HCT116 (cell line): ENCODE data around the gene FAM118A. TPM values are rescaled to one million over a fixed set of nuclear protein-coding genes. Genes with fewer than 3 reads are reported as not detected.

Experiments used
- ATAC-seq: fragments of 200-7000 bp; cut with Tn5 transposase; 2 replicates; pipeline ENCODE4 v1.9.1; 2020; ENCODE audit warnings: mild to moderate bottlenecking, moderate library complexity
- BruUV-seq: library from RNA; stranded (reverse); fragments of 400-500 nt; replicated peaks from 2 replicates; lab custom pipeline; 2021; lab: Mats Ljungman, UMichigan
- CTCF ChIA-PET: fragments of 300-600 bp; sonication (Branson Sonifier 250); formaldehyde crosslinking; loops from one replicate; lab custom pipeline; 2021; ENCODE audit warnings: antibody characterized with exemption; lab: Charles Lee
- POLR2A ChIA-PET: fragments of 300-600, 350-600 bp; sonication (Branson Sonifier 250); formaldehyde crosslinking; loops from one replicate; lab custom pipeline; 2021; ENCODE audit warnings: antibody characterized with exemption; lab: Charles Lee
- RAD21 ChIA-PET, 2 experiments: fragments of 300-600 bp; sonication (Branson Sonifier 250); formaldehyde crosslinking; loops; one replicate each; lab custom pipeline; 2023; ENCODE audit warnings: low total read pairs in 2 of 2; ENCODE audit not compliant: uncharacterized antibody in 2 of 2, unreplicated experiment in 2 of 2, low non-redundant PET in 1 of 2; lab: Charles Lee
- DNase-seq: peaks from one replicate; pipeline ENCODE4 v3.0.0-alpha.2; 2010; ENCODE audit warnings: low read depth, low spot score
- H2AFZ ChIP-seq: fragments of 200-600 bp; shearing (Covaris generic), sonication (generic); 2 replicates; pipeline ENCODE4 v1.6.1; 2017; ENCODE audit warnings: low read depth, mixed run types, mixed read lengths, antibody characterized with exemption, low read length; ENCODE audit not compliant: poor library complexity, severe bottlenecking
- H3K27ac ChIP-seq: 2 replicates; pipeline ENCODE4 v1.5.1; 2012; ENCODE audit warnings: low read depth, low read length
- H3K27me3 ChIP-seq: fragments of 200-600 bp; sonication (generic); 2 replicates; pipeline ENCODE4 v1.6.1; 2016; ENCODE audit warnings: mixed run types, low read length, mixed read lengths; ENCODE audit not compliant: insufficient read depth
- H3K36me3 ChIP-seq, 2 experiments: fragments of 200-500 bp in 1 of 2; fragments of 200-600 bp in 1 of 2; sonication (Bioruptor generic) in 1 of 2; sonication (generic) in 1 of 2; 2 replicates each; pipeline versions ENCODE4 v1.5.1 to v1.6.1; 2014 to 2016; ENCODE audit warnings: low read length in 2 of 2, inconsistent platforms in 1 of 2, mixed read lengths in 1 of 2, mixed run types in 1 of 2; ENCODE audit not compliant: insufficient read depth in 2 of 2, control insufficient read depth in 1 of 2
- H3K4me1 ChIP-seq, 2 experiments: fragments of 200-600 bp in 1 of 2; sonication (generic) in 1 of 2; 2 replicates each; pipeline versions ENCODE4 v1.5.1 to v1.6.1; 2012 to 2017; ENCODE audit warnings: low read length in 2 of 2, inconsistent platforms in 1 of 2, mild to moderate bottlenecking in 1 of 2, mixed read lengths in 1 of 2, mixed run types in 1 of 2, moderate library complexity in 1 of 2; ENCODE audit not compliant: insufficient read depth in 2 of 2, control insufficient read depth in 1 of 2
- H3K4me2 ChIP-seq: fragments of 200-600 bp; sonication (generic); 2 replicates; pipeline ENCODE4 v1.6.1; 2017; ENCODE audit warnings: mixed run types, low read length, mixed read lengths
- H3K4me3 ChIP-seq, 2 experiments: fragments of 200-600 bp in 1 of 2; sonication (generic) in 1 of 2; replicated peaks in 1 of 2; 2 replicates each; pipeline ENCODE4 v1.5.1; 2011 to 2016; ENCODE audit warnings: low read length in 2 of 2, control low read depth in 1 of 2, low read depth in 1 of 2, mild to moderate bottlenecking in 1 of 2, mixed read lengths in 1 of 2, mixed run types in 1 of 2
- H3K79me2 ChIP-seq: fragments of 200-600 bp; sonication (generic); 2 replicates; pipeline ENCODE4 v1.6.1; 2017; ENCODE audit warnings: mild to moderate bottlenecking, mixed run types, low read length, moderate library complexity, mixed read lengths; ENCODE audit not compliant: insufficient read depth
- H3K9ac ChIP-seq: fragments of 200-600 bp; sonication (generic); 2 replicates; pipeline ENCODE4 v1.6.1; 2016; ENCODE audit warnings: low read length, mixed read lengths
- H3K9me2 ChIP-seq: fragments of 200-600 bp; sonication (generic), shearing (Covaris generic); 2 replicates; pipeline ENCODE4 v1.6.1; 2017; ENCODE audit warnings: mixed run types, mild to moderate bottlenecking, moderate library complexity; ENCODE audit not compliant: insufficient read depth
- H3K9me3 ChIP-seq, 2 experiments: fragments of 200-500 bp in 1 of 2; fragments of 200-600 bp in 1 of 2; sonication (Bioruptor generic) in 1 of 2; sonication (generic) in 1 of 2; 2 replicates each; pipeline ENCODE4 v1.6.1; 2014 to 2017; ENCODE audit warnings: low read length in 2 of 2, mixed read lengths in 2 of 2, inconsistent platforms in 1 of 2, low read depth in 1 of 2, mild to moderate bottlenecking in 1 of 2, mixed run types in 1 of 2, moderate library complexity in 1 of 2; ENCODE audit not compliant: control insufficient read depth in 1 of 2, insufficient read depth in 1 of 2
- H4K20me1 ChIP-seq: fragments of 200-600 bp; sonication (generic), shearing (Covaris generic); 2 replicates; pipeline ENCODE4 v1.6.1; 2017; ENCODE audit warnings: mixed run types, mild to moderate bottlenecking, moderate library complexity; ENCODE audit not compliant: insufficient read depth
- EZH2 ChIP-seq: fragments of 200-600 bp; sonication (generic); IDR thresholded peaks from 2 replicates; pipeline ENCODE4 v1.6.1; 2017; ENCODE audit warnings: antibody characterized with exemption, mixed run types
- POLR2AphosphoS5 ChIP-seq: IDR thresholded peaks from 2 replicates; pipeline ENCODE4 v1.6.1; 2011; ENCODE audit warnings: mild to moderate bottlenecking, low read depth, low read length, moderate library complexity
- RAD21 ChIP-seq: IDR thresholded peaks from 2 replicates; pipeline ENCODE4 v1.6.1; 2012; ENCODE audit warnings: low read depth, mild to moderate bottlenecking
- SIN3A ChIP-seq: IDR thresholded peaks from 2 replicates; pipeline ENCODE4 v1.6.1; 2012; ENCODE audit warnings: low read depth
- intact Hi-C: fragments of 100-400 bp; cut with micrococcal nuclease; formaldehyde crosslinking; loops from 2 replicates; pipeline ENCODE4 v1.10.0; 2022
- total RNA-seq: library from RNA; stranded (reverse); gene quantifications from one replicate; pipeline ENCODE4 v1.2.1, GENCODE V29; 2021; ENCODE audit not compliant: unreplicated experiment
- TF ChIP-seq, protein P1 (sequence below): IDR thresholded peaks from 2 replicates; pipeline ENCODE4 v1.6.1; 2012; ENCODE audit warnings: low read depth

The FAM118A gene
- total RNA-seq, 1 experiment from 2014 or later: 43.2 TPM

GRCh38 chr22:45270095-45271020 lies 39.4 kb upstream of the FAM118A start (continued):
- TF ChIP-seq, protein P1, sequence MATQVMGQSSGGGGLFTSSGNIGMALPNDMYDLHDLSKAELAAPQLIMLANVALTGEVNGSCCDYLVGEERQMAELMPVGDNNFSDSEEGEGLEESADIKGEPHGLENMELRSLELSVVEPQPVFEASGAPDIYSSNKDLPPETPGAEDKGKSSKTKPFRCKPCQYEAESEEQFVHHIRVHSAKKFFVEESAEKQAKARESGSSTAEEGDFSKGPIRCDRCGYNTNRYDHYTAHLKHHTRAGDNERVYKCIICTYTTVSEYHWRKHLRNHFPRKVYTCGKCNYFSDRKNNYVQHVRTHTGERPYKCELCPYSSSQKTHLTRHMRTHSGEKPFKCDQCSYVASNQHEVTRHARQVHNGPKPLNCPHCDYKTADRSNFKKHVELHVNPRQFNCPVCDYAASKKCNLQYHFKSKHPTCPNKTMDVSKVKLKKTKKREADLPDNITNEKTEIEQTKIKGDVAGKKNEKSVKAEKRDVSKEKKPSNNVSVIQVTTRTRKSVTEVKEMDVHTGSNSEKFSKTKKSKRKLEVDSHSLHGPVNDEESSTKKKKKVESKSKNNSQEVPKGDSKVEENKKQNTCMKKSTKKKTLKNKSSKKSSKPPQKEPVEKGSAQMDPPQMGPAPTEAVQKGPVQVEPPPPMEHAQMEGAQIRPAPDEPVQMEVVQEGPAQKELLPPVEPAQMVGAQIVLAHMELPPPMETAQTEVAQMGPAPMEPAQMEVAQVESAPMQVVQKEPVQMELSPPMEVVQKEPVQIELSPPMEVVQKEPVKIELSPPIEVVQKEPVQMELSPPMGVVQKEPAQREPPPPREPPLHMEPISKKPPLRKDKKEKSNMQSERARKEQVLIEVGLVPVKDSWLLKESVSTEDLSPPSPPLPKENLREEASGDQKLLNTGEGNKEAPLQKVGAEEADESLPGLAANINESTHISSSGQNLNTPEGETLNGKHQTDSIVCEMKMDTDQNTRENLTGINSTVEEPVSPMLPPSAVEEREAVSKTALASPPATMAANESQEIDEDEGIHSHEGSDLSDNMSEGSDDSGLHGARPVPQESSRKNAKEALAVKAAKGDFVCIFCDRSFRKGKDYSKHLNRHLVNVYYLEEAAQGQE: no peak
- no peak for TF ChIP-seq EZH2
- TF ChIP-seq, all 23 proteins: peak for 0

DNA sequence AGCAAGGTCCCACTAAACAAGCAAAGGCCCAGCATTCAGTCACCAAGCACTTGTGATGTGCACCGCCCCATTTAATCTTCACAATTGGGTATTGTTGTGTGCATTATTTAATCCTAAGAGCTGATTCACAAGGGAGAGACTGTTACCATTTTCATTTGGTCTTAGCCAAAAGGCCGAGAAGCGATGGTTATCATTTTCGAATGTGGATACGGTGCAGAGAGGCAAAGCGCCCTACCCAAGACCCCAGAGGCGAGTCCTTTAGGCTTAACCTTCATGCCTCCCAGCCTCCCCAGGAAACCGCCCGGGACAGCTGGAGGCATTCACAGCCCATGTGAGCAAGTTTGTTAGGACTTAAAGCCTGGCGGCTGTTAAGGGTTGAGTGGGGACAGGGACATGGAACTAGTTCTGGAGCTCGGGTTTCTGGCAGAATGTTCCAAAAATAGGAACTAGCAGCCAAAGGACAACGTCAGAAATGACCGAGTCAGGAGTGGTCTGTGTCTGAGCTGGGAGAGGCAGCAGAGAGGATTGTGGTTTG lies 38.0 kb upstream of the FAM118A start:
- no peak for TF ChIP-seq RAD21
- no peak for TF ChIP-seq SIN3A
- TF ChIP-seq POLR2AphosphoS5: no peak
- TF ChIP-seq, all 23 proteins: peak for 0
- H3K9me3 ChIP-seq: no peaks in the 10 kb centered on the region
- H3K79me2 ChIP-seq: no peaks in the 10 kb centered on the region
- no peaks in the 10 kb centered on the region for H3K36me3 ChIP-seq
- peaks cover 6 to 11% of the 10 kb centered on the region in 2 experiments for H3K4me1 ChIP-seq
- ATAC-seq (no peak), DNase-seq (no peak)
- H4K20me1 ChIP-seq: no peaks in the 10 kb centered on the region
- no peak overlapping the region for H3K9ac ChIP-seq
- CTCF ChIA-PET: interaction anchor here (1.7 to 1.8 kb wide), 2 partner anchors 162 to 170 kb away, joined by 5 to 6 read pairs; no protein-coding TSS in a partner anchor
- no peak overlapping the region for H3K4me3 ChIP-seq
- intact Hi-C loops: no loop called here
- no peak overlapping the region for H3K27ac ChIP-seq
- RAD21 ChIA-PET: no interaction called here
- H3K4me2 ChIP-seq: no peak overlapping the region
- no peak overlapping the region for H2AFZ ChIP-seq
- H3K27me3 ChIP-seq: no peaks in the 10 kb centered on the region
- BruUV-seq: no TSS peak
- H3K9me2 ChIP-seq: no peaks in the 10 kb centered on the region
- POLR2A ChIA-PET: interaction anchor here (0.6 kb wide), 1 partner anchor 11 kb away, joined by 3 read pairs; no protein-coding TSS in a partner anchor
